DMS53 (cell line): ENCODE measurements around the gene SYT2.
"Not testable (repeated sequence)": the region's sequence is repeated elsewhere in the genome, so short reads cannot be mapped to it uniquely, and the experiment has no call there.

Source experiments
- DNase-seq: peaks from one replicate; lab custom pipeline; 2025; lab: John Stamatoyannopoulos, UW

Gene SYT2

GRCh38 chr1:202546796-202547195, 163.5 kb downstream of the SYT2 start:
- DNase-seq: not testable (repeated sequence)

GRCh38 chr1:202546377-202546776, 163.9 kb downstream of the SYT2 start:
- DNase-seq: not testable (repeated sequence)

- not testable (repeated sequence) for DNase-seq
Observed at GRCh38 chr1:202545647-202546303, 164.5 kb downstream of the SYT2 start.

- DNase-seq: not testable (repeated sequence)
Observed at GRCh38 chr1:202544766-202545449, 165.3 kb downstream of the SYT2 start.

GRCh38 chr1:202543537-202543936, 166.7 kb downstream of the SYT2 start:
- not testable (repeated sequence) for DNase-seq

GRCh38 chr1:202542415-202542814, 167.8 kb downstream of the SYT2 start:
- DNase-seq: not testable (repeated sequence)

- DNase-seq: not testable (repeated sequence)
Observed at GRCh38 chr1:202540858-202541257, 169.4 kb downstream of the SYT2 start.
